HepG2 (cell line): Measurements from ENCODE around the gene TSPAN8. TPM values are rescaled to one million over a fixed set of nuclear protein-coding genes. Genes with fewer than 3 reads are reported as not detected.
A peak's percentile ranks its signal among the peaks of the same experiment; 100 is the strongest.

ENCODE experiments used
- FOXA3 ChIP-seq: IDR thresholded peaks from 2 replicates; pipeline ENCODE4 v1.6.1; 2016; ENCODE audit warnings: missing genetic modification reagents, missing compliant biosample characterization
- GATA4 ChIP-seq: sonication (generic); IDR thresholded peaks from 2 replicates; pipeline ENCODE4 v1.6.1; 2016; ENCODE audit warnings: antibody characterized with exemption, low read depth, borderline replicate concordance
- ISX ChIP-seq: sonication (generic); formaldehyde crosslinking; conservative IDR thresholded peaks from 2 replicates; pipeline ENCODE4 v1.5.0; 2020; ENCODE audit warnings: missing genetic modification reagents
- KAT8 ChIP-seq: IDR thresholded peaks from 2 replicates; pipeline ENCODE4 v1.6.1; 2016; ENCODE audit warnings: missing genetic modification reagents, missing compliant biosample characterization
- NRL ChIP-seq: sonication (generic); formaldehyde crosslinking; IDR thresholded peaks from 2 replicates; pipeline ENCODE4 v1.5.0; 2020; ENCODE audit warnings: missing genetic modification reagents, mild to moderate bottlenecking, moderate library complexity, borderline replicate concordance
- RXRB ChIP-seq: IDR thresholded peaks from 2 replicates; pipeline ENCODE4 v1.6.1; 2016; ENCODE audit warnings: borderline replicate concordance, missing genetic modification reagents, missing compliant biosample characterization
- SALL1 ChIP-seq: sonication (generic); formaldehyde crosslinking; IDR thresholded peaks from 2 replicates; pipeline ENCODE4 v1.8.0; 2022; ENCODE audit warnings: mild to moderate bottlenecking, missing genetic modification reagents
- SMARCC2 ChIP-seq: fragments of 450-650 bp; IDR thresholded peaks from 2 replicates; pipeline ENCODE4 v1.6.1; 2017; ENCODE audit warnings: antibody characterized with exemption, mild to moderate bottlenecking
- SRSF4 ChIP-seq: fragments of 200-400 bp; formaldehyde crosslinking; IDR thresholded peaks from one replicate; pipeline ENCODE4 v1.6.1; 2018; ENCODE audit warnings: mild to moderate bottlenecking, low read depth, low read length, moderate library complexity; ENCODE audit not compliant: poor library complexity, severe bottlenecking
- TBP ChIP-seq: sonication (generic); formaldehyde crosslinking; IDR thresholded peaks from 2 replicates; pipeline ENCODE4 v1.5.0; 2020; ENCODE audit warnings: missing genetic modification reagents
- TBX3 ChIP-seq: fragments of 450-650 bp; IDR thresholded peaks from 2 replicates; pipeline ENCODE4 v1.6.1; 2017; ENCODE audit warnings: antibody characterized with exemption, mild to moderate bottlenecking, inconsistent platforms, borderline replicate concordance
- ZBTB20 ChIP-seq: sonication (generic); formaldehyde crosslinking; IDR thresholded peaks from 2 replicates; pipeline ENCODE4 v1.8.1; 2023; ENCODE audit warnings: missing genetic modification reagents, low read depth, mild to moderate bottlenecking, borderline replicate concordance
- ZBTB37 ChIP-seq: sonication (generic); formaldehyde crosslinking; IDR thresholded peaks from 2 replicates; pipeline ENCODE4 v1.4.0; 2020; ENCODE audit warnings: mild to moderate bottlenecking, missing genetic modification reagents
- ZNF34 ChIP-seq: sonication (generic); formaldehyde crosslinking; IDR thresholded peaks from 2 replicates; pipeline ENCODE4 v1.4.0; 2020; ENCODE audit warnings: mild to moderate bottlenecking, missing genetic modification reagents, borderline replicate concordance
- ZNF441 ChIP-seq: sonication (generic); formaldehyde crosslinking; IDR thresholded peaks from 2 replicates; pipeline ENCODE4 v1.7.0; 2021; ENCODE audit warnings: missing genetic modification reagents, borderline replicate concordance
- ZNF563 ChIP-seq: sonication (generic); formaldehyde crosslinking; IDR thresholded peaks from 2 replicates; pipeline ENCODE4 v1.8.0; 2022; ENCODE audit warnings: mild to moderate bottlenecking, moderate library complexity, missing genetic modification reagents
- ZNF598 ChIP-seq: sonication (generic); formaldehyde crosslinking; IDR thresholded peaks from 2 replicates; pipeline ENCODE4 v1.5.1; 2020; ENCODE audit warnings: mild to moderate bottlenecking, missing genetic modification reagents, borderline replicate concordance
- ZNF749 ChIP-seq: sonication (generic); formaldehyde crosslinking; IDR thresholded peaks from 2 replicates; pipeline ENCODE4 v1.8.0; 2022; ENCODE audit warnings: mild to moderate bottlenecking, missing genetic modification reagents, moderate library complexity, borderline replicate concordance
- ZSCAN22 ChIP-seq: sonication (generic); formaldehyde crosslinking; IDR thresholded peaks from 2 replicates; pipeline ENCODE4 v1.4.0; 2020; ENCODE audit warnings: mild to moderate bottlenecking, missing genetic modification reagents
- polyA plus RNA-seq, 8 experiments: library from polyadenylated mRNA; depleted of rRNA in 3 of 8; stranded (reverse) in 7 of 8; unstranded in 1 of 8; fragments of >200 nt; fragmentation: Illumina TruSeq in 4 of 8; extraction: Trizol in 4 of 8; gene quantifications; 2 replicates each; pipeline versions ENCODE4 v1.2.1 to v1.2.3, GENCODE V29; 2011 to 2016; ENCODE audit warnings: low read depth in 4 of 8, missing spikeins in 1 of 8, mixed read lengths in 1 of 8; ENCODE audit not compliant: insufficient read depth in 1 of 8
- total RNA-seq, 5 experiments: library from RNA; depleted of rRNA; stranded (reverse); fragments of >200 nt; fragmentation: Illumina TruSeq; extraction: Trizol; gene quantifications; 2 replicates each; pipeline ENCODE4 v1.2.3, GENCODE V29; 2016; ENCODE audit warnings: low read depth in 1 of 5
- TF ChIP-seq, protein P1 (sequence below): sonication (generic); formaldehyde crosslinking; IDR thresholded peaks from 2 replicates; pipeline ENCODE4 v1.4.0; 2020; ENCODE audit warnings: missing genetic modification reagents
- TF ChIP-seq, protein P2 (sequence below): sonication (generic); formaldehyde crosslinking; IDR thresholded peaks from 2 replicates; pipeline ENCODE4 v1.8.0; 2022; ENCODE audit warnings: mild to moderate bottlenecking, missing genetic modification reagents, borderline replicate concordance

Gene TSPAN8
- total and polyA plus RNA-seq, 2 of the 13 experiments (the other 11 are each of a cell fraction or from before 2014, with no cell fraction given), result 3.4 to 3.9 TPM

GRCh38 chr12:71162832-71163763, 5.3 kb upstream of the TSPAN8 start (continued):
- TF ChIP-seq ZBTB37 (CRISPR knock-in tag) (no peak), ISX (CRISPR knock-in tag) (no peak), ZNF441 (no peak), ZBTB20 (CRISPR knock-in tag) (peak; percentile 90), ZSCAN22 (no peak), SRSF4 (no peak), ZNF563 (CRISPR knock-in tag) (no peak), NRL (CRISPR knock-in tag) (no peak), SALL1 (peak; percentile 33; the same call in 1 of the 2 replicates), TBX3 (peak; percentile 66; the same call in 1 of the 2 replicates), SMARCC2 (no peak), KAT8 (peak; percentile 64; the same call in 1 of the 2 replicates), ZNF749 (CRISPR knock-in tag) (no peak), RXRB (CRISPR knock-in tag) (peak; percentile 86), GATA4 (peak; percentile 83), TBP (no peak), ZNF34 (CRISPR knock-in tag) (no peak), ZNF598 (CRISPR knock-in tag) (no peak), FOXA3 (CRISPR knock-in tag) (peak; percentile 91)
- TF ChIP-seq, protein P1, sequence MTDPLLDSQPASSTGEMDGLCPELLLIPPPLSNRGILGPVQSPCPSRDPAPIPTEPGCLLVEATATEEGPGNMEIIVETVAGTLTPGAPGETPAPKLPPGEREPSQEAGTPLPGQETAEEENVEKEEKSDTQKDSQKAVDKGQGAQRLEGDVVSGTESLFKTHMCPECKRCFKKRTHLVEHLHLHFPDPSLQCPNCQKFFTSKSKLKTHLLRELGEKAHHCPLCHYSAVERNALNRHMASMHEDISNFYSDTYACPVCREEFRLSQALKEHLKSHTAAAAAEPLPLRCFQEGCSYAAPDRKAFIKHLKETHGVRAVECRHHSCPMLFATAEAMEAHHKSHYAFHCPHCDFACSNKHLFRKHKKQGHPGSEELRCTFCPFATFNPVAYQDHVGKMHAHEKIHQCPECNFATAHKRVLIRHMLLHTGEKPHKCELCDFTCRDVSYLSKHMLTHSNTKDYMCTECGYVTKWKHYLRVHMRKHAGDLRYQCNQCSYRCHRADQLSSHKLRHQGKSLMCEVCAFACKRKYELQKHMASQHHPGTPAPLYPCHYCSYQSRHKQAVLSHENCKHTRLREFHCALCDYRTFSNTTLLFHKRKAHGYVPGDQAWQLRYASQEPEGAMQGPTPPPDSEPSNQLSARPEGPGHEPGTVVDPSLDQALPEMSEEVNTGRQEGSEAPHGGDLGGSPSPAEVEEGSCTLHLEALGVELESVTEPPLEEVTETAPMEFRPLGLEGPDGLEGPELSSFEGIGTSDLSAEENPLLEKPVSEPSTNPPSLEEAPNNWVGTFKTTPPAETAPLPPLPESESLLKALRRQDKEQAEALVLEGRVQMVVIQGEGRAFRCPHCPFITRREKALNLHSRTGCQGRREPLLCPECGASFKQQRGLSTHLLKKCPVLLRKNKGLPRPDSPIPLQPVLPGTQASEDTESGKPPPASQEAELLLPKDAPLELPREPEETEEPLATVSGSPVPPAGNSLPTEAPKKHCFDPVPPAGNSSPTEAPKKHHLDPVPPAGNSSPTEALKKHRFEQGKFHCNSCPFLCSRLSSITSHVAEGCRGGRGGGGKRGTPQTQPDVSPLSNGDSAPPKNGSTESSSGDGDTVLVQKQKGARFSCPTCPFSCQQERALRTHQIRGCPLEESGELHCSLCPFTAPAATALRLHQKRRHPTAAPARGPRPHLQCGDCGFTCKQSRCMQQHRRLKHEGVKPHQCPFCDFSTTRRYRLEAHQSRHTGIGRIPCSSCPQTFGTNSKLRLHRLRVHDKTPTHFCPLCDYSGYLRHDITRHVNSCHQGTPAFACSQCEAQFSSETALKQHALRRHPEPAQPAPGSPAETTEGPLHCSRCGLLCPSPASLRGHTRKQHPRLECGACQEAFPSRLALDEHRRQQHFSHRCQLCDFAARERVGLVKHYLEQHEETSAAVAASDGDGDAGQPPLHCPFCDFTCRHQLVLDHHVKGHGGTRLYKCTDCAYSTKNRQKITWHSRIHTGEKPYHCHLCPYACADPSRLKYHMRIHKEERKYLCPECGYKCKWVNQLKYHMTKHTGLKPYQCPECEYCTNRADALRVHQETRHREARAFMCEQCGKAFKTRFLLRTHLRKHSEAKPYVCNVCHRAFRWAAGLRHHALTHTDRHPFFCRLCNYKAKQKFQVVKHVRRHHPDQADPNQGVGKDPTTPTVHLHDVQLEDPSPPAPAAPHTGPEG (CRISPR knock-in tag), result no peak
- TF ChIP-seq, protein P2, sequence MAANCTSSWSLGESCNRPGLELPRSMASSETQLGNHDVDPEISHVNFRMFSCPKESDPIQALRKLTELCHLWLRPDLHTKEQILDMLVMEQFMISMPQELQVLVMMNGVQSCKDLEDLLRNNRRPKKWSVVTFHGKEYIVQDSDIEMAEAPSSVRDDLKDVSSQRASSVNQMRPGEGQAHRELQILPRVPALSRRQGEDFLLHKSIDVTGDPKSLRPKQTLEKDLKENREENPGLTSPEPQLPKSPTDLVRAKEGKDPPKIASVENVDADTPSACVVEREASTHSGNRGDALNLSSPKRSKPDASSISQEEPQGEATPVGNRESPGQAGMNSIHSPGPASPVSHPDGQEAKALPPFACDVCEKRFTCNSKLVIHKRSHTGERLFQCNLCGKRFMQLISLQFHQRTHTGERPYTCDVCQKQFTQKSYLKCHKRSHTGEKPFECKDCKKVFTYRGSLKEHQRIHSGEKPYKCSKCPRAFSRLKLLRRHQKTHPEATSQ (CRISPR knock-in tag), result no peak
